HG03469 (cell line): ENCODE data around the gene PROP1.
"Not testable (repeated sequence)": the region's sequence is repeated elsewhere in the genome, so short reads cannot be mapped to it uniquely, and the experiment has no call there.

Source experiments
- ATAC-seq: cut with Tn5 transposase; IDR thresholded peaks from one replicate; pipeline ENCODE4 v1.9.1; 2021; ENCODE audit warnings: mild to moderate bottlenecking, moderate library complexity, moderate number of reproducible peaks; ENCODE audit not compliant: unreplicated experiment

The PROP1 gene

DNA sequence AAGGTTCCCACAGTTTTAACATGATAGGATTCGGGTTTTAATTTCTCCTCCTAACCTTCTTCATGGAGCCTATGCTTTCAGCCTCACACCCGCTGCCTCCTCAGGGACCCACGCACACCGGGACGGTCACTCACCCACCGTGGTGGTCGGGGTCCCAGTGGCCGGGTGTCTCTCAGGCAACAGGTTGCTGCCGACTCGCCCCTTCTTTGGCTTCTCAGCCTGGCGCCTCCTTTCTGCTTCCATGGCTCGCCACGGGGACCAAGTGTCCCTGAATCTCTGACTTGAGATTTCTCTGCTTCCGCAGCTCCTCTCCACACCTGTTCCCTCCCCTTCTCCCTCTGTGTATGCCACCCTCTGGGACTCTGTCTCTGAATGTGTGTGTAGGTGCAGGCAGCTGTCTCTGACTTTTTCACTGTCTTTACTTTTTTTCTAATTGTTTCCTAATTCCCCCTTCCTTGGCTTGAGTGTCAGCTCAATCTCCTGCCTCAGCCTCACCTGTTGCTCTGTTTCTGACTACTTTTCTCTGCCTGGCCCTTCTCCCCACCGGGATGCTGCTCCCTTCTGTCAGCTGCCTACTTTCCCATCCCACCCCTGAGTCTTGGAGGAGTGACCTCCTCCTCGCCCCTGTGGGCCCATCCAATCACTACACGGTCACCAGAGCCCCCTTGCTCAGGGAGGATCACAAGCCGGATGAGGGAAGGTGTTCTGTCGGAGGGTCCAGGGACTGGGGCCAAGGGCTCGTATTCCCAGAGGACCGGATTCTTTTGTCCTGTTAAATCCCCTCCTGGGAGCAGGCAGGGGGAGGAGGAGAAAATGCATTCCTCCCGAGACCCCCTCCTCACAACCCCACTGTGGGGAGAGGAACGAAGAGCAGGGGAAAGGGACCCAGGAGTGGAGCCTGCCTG lies at the start of gene PROP1:
Gene PROP1 (minus strand): TSS at position 552 of the 905 bp plus-strand sequence. CDS start 309 bp downstream, at position 243.
- ATAC-seq: no peak

DNA sequence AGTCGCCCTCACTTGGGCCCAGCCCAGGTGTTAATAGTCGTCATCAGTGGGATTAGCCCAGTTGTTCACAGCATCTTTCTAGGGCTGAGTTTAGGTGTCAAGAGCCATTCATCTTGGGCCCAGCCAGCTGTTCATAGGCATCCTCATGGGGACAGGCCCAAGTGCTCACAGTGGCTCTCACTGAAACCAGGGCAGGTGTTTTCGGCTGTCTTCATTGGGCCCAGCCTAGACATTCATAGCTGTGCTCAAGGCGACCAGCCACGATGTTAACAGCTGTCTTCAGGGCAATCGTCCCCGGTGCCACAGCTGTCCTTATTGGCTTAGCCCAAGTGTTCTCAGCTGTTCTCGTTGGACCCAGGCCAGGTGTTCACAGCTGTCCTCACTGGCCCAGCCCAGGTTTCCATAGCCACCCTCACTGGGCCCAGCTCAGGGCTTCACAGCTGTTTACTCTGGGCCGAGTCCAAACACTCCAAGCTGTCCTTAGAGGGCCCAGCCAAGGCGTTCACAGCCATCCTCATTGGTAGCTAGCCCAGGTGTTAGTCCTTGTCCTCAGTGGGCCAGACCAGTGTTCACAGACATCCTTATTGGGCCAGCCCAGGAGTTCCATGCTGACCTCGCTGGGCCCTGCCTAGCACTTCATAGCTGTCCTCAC lies 23.5 kb upstream of the PROP1 start:
- not testable (repeated sequence) for ATAC-seq

DNA sequence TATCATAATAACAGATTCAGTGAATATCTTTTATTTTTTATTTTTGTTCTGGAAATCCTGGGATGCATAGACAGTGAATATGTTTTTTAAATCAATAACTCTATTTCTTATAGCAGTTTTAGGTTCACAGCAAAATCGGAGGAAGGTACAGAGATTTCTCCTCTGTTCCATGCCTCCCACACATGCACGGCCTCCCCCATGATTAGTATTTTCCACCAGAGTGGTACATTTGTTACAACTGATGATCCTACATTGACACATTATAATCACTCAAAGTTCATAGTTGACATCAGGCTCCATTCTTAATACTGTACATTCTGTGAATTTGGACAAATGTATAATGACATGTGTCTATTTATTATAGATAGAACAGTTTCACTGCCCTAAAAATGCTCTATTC lies 16.7 kb upstream of the PROP1 start:
- ATAC-seq: not testable (repeated sequence)

DNA sequence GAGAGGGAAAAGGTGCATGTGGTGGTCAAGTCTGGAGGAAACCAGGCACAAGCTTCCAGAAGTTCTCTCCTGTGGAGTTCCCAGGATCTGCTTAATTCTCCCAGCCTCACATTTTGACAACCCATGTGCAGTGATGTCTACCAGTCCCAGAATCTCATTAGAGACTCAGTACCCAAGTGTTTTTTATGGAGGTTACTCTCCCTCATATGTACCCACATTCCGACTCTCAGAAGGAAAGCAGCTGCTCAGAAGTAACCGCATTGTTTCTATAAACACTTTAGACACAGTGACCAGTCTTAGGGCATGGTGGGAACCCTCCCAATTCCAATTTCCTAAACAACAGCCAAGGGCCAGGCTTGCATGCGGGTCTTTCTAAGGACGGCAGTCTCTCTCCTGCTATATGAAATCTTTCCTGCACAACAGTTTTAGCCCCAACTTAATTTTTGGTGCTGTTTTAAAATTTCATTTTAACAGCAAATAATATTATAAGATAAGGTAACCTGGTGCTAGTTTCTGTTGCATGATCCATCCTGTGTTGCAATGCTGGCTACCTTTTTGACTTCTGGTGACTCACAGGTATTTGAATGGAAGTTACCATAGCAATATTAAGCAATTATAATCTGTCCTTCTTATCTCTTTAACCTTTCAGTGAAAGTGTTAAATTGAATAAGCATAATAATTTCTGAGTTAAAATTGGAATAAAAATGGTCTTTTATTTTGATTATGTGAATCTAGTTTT lies 15.9 kb upstream of the PROP1 start:
- ATAC-seq: not testable (repeated sequence)

DNA sequence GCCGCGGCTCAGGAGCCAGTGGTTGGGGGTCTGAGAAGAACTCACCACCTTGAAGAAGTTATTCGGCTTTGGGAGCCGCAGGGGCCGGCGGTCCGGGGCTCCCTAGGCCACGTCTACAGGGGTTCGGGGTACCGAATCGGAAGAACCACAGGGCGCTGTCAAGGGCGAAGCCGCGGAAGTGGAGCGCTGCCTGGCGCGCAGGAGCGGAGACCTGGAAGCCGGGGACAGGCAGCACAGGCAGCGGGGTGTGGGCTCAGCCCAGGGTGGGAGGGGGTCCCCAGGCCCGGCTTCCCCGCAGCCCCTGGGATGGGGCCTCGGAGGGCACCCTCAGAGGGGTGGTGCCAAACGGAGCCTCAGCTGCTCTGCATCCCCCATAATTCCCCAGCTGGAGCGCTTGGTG lies 11.2 kb upstream of the PROP1 start:
- ATAC-seq: not testable (repeated sequence)

DNA sequence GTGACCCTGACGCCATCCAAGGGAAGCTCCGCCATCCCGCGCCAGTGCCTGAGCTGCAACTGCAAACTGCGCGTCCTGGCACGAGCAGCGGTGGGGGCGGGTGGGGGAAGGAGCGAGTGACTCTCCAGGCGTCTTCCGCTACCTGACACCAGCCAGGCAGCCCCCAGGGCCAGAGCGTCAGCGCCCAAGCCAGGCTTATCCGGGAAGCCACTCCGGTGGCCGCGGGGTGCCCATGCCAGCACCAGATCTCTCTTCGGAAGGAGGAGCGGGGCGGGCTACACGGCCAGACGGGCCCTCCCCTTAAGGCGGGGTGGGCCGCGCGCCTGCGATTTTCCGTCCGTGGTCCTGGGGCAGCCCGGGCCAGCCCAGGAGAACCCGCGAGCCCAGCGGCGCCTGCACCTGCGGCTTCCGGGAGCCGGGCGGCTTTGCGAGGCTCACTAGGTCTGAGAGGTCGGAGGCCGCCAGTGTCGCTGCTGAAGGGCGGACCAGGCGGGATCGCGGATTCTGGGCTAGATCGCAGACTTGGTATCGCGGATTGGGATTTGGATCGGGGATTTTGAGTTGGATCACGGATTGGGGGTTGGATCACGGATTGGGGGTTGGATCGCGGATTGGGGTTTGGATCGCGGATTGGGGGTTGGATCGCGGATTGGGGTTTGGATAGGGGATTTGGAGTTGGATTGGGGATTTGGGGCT lies 10.6 kb upstream of the PROP1 start:
- not testable (repeated sequence) for ATAC-seq

DNA sequence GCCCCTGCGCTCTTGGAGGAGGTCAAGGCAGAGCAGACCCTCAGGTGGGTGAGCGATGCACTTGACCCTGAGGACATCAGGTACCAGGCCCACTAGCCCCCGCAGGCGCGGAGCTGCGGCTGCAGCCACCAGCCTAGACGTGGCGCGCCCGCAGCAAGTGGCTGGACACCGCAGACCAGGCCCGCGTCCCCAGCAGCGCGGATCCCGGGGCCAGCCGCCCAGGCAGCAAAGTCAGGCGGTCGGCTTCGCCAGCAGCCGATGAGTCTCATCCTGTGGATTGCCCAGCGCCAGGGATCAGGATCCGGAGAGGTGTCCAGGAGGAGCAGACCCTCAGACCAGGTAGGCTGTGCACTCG lies 10.1 kb upstream of the PROP1 start:
- ATAC-seq: not testable (repeated sequence)

DNA sequence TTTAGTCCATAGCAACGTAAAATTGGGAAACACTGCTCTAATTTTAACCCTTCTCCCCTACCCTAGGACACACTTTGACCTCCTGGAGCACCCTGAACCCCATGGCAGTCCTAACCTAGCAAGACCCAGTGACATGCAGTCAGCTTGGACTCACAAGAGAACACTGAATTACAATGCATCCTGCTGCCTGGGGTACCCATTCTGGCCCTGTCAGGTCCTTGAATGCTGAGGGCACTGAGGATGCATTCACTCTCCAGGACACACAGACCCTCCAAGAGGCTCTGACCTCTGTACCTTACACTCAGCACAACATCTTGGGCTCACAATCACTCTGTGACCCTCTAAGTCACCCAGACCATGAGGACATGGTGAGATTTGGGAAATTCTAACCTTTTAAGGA lies 1.8 kb upstream of the PROP1 start:
- ATAC-seq: no peak

DNA sequence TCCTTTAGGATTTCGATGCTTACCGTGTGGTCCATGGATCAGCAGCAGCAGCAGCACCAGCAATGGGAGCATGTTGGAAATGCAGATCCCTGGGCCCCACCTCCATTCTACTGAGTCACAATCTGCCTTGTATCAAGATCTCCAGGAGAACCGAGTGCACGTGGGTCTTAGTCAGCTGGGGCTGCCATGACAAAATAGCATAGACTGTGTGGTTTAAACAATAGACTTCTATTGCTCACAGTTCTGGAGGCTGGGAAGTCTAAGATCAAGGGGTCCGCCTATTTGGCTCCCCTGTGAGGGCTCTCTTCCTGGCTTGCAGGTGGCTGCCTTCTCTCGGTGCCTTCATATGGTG lies 1.3 kb upstream of the PROP1 start:
- no peak for ATAC-seq

DNA sequence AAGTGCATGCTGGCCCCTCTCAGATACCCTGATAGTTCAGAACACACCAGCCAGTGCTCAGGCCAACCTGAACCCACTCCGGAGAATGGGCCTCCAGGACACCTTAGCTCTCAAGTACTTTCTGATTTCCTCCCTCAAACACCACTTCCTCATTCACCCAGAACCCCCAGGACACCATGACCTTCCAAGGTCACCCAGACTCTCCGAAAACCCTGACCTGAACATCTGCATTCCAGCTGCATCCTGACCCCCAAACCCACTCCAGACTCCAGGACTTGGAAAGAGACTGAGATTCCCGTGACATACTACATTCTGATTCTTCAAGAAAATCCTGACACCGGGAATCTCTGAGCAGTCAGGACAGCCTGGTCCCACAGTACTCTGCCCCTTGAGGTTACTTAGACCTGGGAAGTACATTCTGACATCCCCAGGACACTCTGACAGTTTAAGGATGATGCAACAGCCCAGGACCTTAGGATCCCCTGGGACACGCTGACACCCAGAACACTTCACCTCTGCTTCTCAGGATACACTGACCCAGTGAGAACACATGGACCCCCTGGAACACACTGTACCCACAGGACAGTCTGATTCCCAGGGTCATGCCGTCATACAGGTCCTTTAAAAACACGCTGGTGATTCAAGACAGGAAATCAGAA lies 747 bp upstream of the PROP1 start:
- no peak for ATAC-seq

DNA sequence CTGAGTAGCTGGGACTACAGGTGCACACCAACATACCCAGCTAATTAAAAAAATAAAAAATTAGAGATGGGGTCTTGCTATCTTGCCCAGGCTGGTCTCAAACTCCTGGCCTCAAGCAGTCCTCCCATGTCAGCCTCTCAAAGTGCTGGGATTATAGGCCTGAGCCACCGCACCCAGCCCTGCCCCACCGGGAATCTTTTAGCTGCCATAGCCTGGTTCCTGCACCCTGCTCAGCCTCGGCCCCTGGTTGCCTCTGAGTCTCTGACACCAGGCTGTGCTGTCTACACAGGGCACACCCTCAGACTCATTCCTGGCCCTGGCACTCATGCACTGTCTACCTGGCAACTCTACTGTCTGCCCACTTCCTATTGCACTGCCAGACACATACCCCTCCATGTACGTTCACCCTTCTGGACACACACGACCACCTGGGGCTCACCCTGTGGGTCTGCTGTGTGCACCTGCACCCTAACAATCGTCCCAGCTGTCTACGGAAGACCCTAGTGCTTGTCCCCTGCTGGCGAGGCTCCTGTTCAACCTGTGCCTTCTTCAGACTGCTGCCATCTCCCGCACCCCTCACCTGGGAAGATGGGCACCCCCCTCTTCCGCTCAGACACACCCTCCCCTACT lies 1.4 kb downstream of the PROP1 start:
- ATAC-seq: no peak

DNA sequence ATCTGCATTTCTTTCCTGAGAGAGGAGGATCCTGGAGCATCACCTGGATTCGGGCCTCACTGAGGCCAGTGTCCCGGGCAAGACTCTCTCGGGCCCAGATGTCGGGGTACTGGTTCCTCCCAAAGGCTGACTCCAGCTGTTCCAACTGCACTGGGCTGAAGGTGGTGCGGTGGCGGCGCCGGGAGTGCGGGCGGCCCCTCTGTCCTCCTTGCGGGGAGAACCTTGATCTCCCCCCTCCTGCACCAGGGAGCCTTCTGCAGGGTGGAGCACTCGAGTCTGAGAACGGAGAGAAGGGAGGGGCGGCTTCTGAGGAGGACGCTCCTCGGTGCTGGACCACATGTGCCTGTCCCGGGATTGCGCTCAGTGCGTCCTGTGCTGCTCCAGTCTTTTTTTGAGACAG lies 2.0 kb downstream of the PROP1 start:
- no peak for ATAC-seq

DNA sequence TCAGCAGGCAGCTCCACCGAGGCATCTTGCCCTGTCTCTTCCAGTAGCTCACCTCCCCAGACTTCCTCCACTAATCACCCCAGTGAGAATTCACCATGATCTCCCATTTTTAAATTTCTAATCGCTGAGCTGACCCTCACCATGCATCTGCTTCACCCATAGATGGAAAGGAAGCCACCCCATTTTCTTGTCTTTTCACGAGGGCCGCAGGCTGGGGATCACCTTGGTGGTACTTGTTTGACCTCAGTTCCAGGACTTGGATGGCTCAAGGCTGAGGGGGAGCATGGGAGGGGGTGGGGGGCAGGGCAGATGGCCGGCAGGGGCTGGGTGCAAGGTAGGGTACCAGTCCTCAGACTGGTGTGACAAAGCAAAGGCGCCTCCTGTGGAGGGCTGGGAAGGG lies 3.6 kb downstream of the PROP1 start:
- ATAC-seq: no peak

DNA sequence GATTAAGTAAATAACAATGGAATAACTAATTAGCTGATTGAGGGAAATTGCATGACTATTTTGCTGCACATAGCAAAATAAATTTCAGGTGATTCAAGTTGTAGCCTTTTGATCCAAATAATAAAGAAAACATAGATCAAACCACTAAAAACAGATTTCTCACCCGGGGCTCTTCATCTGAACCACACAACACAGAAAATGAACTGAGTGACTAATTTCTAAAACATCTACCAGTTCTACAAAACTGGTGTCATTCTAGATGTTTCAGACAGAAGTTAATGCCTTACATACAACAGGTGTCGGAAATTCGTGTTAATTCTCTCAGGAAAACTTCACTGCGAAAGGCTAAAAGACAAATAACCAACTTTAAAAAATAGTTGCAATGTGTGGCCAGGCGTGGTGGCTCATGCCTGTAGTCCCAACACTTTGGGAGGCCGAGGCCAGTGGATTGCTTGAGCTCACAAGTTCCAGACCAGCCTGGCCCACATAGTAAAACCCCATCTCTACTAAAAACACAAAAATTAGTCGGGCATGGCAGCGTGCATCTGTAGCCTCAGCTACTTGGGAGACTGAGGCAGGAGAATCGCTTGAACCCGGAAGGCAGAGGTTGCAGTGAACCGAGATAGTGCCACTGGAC lies 6.9 kb downstream of the PROP1 start:
- ATAC-seq: no peak

DNA sequence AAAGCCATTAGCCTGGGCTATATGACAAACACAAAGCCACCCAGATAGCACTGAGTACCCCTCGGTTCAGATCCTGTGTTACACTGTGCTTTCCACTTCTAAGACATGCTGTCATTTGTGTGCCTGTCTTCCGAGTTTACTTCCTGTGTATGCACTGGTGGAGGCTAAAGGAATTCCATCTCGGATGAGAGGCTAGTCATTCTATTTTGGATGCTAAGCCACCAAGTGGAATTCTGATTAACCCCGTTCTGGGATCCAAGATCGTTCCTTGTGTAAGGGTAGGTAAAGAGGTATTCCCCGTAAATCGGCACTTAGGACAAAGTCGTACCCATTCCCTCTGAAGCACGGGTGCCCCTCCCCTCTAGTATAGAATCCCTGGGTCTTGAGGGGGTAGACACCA lies 8.7 kb downstream of the PROP1 start:
- ATAC-seq: no peak

DNA sequence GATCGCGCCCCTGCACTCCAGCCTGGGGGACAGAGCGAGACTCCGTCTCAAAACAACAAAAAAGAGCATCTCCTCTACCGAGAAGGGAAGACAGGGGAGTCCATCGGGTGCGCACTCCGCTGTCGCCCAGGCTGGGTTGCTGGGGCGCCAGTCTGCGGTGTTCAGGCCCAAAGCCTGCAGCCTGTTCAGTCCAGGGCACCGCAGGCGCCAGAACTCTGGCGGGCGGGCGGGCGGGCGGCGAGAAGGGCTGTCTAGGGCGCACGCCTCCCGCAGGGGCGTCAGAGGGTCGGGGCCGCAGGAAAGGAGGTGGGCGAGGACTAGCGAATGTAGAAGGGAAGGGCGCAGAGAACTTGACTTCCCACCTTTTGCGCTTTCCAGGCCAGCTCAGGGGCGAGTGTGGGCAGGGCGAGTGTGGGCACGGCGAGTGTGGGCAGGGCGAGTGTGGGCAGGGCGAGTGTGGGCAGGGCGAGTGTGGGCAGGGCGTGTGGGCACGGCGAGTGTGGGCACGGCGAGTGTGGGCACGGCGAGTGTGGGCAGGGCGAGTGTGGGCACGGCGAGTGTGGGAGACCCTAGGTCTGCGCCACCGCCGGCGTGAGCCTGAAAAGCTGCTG lies 10.5 kb downstream of the PROP1 start:
- ATAC-seq: no peak

DNA sequence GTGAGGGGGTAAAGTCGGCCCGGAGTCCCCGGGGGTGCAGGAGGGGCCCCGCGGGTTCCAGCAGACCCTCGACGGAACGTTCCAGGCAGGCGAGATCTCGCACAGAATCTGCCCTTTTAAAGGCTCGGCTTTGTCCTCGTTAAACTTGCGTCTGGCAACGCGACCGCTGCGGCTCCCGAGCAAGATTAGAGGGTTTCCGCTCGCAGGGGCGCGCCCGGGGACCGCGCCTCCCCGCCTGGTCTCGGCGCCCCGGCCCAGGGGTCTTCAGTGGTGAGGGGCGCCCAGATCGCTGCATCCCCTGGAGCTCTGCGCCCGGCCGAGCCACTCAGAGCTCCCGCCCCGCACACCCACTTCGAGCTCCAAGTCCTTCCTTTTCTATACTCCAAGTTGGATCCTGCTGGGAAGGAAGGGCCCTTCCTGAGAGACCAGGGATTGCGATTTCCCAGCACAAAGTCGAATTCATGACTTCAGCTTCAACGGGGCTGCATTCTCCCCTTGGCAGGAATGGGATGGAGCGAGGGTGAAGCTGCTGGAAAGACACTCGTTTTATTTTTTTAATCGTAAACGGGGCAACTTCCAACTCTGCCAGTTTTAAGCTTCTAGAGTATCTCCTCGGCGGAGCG lies 11.3 kb downstream of the PROP1 start:
- ATAC-seq: no peak

DNA sequence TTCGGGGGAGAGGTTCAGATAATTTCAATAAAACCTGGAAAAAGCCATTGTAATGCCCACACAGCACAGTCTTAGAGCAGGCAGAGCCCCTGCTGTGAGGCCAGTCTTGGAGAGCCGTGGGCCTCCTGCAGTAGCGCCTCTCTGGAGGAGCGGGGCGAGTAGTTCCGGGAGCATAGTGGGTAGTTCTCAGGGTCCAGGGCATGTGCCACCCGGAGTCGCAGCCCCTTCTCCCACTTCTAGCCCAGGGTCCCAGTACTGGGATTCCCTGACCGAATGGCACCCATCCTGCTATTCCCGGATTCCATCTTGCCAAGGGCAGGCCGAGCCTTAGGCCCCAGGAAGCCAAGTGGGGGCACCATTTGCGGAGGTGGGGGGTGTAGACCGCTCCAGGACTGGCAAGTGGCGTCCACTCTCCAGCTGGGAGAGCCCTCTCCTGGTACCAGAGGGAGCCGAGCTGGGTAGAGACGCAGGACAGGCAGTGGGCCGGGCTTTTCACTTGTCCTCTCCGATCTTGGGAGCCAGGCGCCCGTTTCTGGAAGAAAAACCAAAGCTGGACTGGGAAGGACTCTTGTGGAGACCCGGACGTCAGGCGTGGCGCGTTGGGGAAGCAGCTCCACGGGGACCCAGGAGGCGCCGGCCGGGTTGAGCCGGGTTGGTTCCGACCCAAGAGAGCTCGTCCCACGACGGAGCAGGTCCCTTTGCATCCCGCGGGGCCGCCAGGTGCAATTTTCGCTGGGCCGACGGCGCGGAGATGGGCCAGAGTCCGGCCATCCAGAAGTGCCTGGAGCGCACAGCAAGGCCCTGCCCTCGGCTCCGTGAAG lies 12.1 kb downstream of the PROP1 start:
- ATAC-seq: no peak
